NCI-H2227 (cell line): Measurements from ENCODE around the gene SEPTIN2.
"Not testable (repeated sequence)": the region's sequence is repeated elsewhere in the genome, so short reads cannot be mapped to it uniquely, and the experiment has no call there.

Source experiments
- DNase-seq: peaks from one replicate; lab custom pipeline; 2025; ENCODE audit not compliant: unreplicated experiment; lab: John Stamatoyannopoulos, UW

Gene SEPTIN2

GRCh38 chr2:241286348-241287090 lies 29.2 kb upstream of the SEPTIN2 start:
- DNase-seq: no peak

- no peak for DNase-seq
Observed at GRCh38 chr2:241288324-241288888, 27.3 kb upstream of the SEPTIN2 start.

DNA sequence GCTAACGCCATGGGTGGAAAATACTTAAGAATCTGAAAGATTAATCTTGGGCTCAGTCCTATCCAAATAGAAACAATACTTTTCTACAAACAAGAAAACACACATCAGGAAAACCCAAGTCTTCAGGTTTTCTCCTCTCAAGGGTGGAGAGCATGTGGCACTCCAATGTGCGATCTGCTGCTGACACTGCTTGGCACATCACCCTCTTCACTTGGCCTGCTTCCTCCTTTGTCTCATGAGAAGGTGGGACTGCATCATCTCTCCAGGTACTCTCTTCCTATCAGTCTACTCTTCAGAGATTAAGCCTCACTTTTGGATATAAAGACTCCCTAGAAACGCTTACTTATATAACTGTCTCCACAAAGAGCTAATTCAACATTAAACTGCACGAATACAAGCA lies 26.7 kb upstream of the SEPTIN2 start:
- DNase-seq: no peak

DNA sequence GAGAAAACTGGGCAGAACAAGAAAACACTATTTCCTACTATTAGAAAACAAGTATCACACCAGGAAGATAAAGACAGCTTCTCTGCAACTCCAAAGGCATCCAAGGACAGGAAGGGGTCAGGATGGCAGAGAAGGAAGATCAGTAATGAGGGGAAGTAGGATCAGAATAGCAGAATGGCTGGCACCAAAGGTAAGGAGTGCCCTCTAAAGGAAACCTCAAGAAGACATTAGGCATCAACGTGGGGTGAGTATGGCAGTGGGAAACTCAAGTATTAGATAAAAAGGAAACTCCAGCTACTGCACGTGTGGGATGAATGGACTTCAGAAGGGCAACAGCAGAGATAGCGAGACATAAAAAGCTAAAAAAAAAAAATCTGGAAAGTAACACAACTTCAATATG lies 26.1 kb upstream of the SEPTIN2 start:
- no peak for DNase-seq

DNA sequence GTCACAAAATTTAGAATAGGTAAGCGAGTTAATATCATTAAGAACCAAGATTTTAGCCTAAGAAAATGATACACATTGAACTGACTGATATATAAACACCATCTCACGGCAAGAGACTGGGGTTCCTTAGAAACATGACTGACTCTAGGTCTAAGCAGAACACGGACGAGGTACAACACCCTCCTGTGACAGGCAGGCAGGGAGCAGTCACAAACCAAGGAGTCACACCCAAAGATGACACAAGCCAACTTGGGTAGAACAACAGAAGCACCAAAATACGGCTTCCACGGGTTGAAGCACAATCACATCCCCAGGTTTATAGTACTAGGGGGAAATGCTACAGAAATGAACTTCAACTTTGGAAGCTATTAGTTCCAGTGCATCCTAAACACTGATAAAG lies 24.6 kb upstream of the SEPTIN2 start:
- no peak for DNase-seq

- DNase-seq: no peak
Observed at GRCh38 chr2:241291977-241292376, 23.7 kb upstream of the SEPTIN2 start.

DNA sequence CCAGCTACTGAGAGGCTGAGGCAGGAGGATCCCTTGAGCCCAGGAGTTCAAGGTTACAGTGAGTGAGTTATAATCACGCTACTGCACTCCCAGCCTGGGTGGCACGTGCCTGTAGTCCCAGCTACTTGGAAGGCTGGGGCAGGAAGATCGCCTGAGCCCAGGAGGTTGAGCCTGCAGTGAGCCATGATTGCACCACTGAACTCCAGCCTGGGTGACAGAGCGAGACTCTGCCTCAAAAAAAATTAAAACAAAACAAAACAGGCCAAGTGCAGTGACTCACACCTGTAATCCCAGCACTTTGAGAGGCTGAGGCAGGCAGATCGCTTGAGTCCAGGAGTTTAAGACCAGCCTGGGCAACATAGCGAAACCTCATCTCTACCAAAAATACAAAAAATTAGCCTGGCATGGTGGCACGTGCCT lies 22.3 kb upstream of the SEPTIN2 start:
- not testable (repeated sequence) for DNase-seq

GRCh38 chr2:241295326-241296095 lies 20.2 kb upstream of the SEPTIN2 start:
- no peak for DNase-seq

- DNase-seq: no peak
Observed at GRCh38 chr2:241296767-241297166, 19.0 kb upstream of the SEPTIN2 start.

DNA sequence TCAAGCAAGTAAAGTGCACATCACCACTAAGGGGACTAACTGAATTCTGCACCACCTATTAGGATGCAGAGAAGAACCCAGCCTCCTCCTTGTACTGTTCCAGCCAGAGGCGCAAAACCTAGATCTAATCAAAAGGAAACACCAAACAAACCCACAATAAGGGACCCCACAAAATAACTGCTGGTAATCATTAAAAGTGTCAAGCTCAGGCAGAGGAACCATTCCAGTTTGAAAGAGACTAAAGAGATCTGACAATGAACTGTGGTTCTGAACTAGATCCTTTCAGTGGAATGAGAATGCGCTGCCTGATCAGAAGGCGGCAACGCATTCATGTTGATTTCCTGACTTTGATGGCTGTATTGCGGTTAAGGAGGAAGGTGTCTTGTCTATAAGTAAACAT lies 17.1 kb upstream of the SEPTIN2 start:
- no peak for DNase-seq

GRCh38 chr2:241300000-241300399 lies 15.7 kb upstream of the SEPTIN2 start:
- DNase-seq: no peak

DNA sequence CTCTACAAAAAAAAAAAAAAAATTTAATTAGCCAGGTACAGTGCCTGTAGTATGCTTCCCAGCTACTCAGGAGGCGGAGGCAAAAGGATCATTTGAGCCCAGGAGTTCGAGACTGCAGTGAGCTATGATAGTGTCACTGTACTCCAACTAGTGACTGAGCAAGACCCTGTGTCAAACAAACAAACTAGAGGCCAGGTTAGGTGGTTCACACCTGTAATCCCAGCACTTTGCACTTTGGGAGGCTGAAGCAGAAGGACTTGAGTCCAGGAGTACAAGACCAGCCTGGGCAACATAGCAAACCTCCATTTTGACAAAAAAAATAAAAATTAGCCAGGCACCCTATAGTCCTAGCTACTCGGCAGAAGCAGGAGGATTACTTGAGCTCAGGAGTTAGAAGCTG lies 13.6 kb upstream of the SEPTIN2 start:
- DNase-seq: no peak

DNA sequence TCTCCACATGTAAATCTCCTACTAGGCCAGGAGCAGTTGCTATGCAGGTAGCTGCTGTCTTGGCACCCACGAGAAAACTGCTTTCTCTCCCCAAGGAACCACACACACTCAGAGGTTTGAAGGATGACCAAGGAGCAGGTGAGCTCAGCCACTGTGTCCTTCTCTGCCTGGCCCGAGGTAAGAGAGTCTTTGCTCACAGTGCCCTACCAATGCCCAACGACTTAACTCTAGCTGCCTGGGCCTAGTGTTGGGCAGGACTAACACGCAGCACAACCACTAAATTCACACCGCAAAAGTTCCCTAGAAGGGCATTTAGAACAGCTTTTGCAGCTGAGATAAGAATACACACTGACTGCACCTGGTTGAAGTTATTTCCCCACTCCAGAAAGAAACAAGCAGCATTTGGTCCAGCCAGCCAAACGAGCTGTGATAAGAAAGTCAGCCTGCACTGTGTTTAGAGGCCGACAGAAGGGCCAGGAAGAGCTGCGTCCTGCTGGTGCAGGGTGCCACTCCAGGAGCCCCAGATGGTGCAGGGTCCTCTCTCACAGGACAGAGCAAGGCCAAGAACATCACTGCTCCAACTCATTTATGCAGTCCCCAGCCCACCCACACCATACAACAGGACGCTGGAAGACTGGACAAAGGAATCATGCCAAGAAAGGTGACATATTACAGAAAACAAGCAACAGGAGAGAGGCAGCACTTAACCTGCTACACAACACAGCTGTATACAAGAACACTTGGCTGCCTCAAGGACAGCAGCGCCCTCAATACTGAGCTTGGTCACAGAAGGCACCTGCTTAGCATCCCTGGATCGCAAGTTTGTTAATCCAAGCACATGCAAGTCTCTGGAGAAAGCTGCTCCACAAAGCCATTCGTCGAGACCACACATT lies 12.7 kb upstream of the SEPTIN2 start:
- DNase-seq: no peak

GRCh38 chr2:241304039-241304670 lies 11.6 kb upstream of the SEPTIN2 start:
- DNase-seq: no peak

GRCh38 chr2:241307055-241307454 lies 8.7 kb upstream of the SEPTIN2 start:
- DNase-seq: no peak

DNA sequence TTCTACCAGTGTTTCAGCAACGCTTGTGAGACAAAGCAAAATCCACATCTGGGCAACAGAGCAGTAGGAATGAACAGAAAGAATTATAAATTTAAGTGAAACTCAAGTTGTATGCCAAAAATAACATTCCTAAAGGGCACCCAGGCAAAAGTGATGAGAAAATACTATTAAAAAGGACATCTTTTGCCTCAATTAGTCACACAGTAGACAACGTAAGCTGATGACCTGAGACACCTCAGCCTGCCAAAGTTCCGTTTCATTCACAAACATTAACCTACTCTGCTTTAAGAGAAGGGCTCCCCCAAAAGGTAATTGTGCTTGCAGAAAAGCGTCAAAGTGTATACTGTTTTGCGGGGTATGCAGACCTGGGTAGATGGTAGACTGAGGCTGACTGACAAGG lies 7.5 kb upstream of the SEPTIN2 start:
- no peak for DNase-seq

DNA sequence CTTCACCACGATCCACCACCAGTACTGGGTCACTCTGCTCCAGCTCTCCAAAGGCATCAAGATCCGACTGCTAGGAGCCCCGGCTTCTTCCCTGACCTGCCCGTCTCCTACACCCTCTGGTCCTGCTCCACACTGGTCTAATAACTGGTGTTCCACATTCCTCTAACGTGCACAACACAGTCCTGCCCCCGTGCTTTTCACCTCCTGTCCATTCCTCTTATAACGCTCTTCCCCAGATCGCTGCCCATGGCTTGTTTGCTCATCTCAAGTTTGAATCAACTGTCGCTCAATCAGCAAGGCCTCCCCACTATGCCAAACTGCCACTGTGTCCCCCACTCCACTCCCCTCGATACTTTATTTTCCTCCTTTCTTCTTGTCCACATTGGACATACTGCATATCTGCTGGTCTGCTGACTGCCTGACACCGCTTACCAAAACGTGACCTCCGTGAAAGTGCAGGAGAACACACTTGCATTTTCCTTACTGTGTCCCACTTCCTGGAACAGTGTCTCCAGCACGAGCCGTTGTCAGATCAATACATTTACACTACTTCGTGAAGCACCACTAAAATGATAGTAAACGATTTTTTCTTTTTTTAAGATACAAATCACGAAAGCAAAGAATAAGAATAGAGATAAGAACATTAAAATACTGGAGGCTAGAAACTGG lies 6.8 kb upstream of the SEPTIN2 start:
- no peak for DNase-seq

DNA sequence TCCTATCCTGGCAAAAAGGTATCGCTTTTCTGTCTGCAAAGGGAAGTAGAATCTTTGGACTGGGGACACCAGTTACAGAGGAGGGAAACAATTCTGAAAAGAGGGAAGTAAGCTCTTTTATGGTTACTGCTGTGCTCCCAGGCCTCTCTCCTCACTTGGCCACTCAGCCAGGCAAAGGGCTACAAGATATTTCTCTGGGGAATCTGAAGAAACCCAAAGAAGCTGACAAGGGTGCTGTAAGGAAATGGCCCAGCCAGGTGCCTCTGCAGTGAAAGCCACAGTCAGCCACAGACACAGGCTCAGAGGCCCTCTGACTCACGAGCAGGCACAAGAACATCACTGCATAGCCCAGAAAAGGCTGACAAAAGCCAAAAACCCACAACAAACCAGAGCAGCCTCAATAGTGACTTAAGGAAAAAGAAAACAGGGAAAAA lies 6.0 kb upstream of the SEPTIN2 start:
- no peak for DNase-seq

- DNase-seq: no peak
Observed at GRCh38 chr2:241310917-241311566, 4.7 kb upstream of the SEPTIN2 start.

DNA sequence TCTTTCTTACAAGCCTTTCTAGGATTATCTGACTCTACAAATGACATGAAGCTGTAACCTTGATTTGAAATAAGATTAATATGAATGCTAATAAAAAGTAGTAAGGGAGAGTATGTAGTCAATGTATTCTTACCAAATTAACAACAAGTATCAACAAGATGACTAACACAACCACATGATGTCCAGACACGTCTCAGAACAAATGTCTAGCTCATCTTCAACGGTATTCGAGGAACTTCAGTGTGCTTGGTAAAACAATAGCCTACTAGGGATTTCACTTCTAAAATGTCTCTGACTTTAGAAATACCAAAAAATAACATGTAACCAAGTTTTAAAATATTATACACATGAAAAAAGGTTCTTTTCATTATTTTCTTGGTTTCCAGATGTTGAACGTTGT lies 3.6 kb upstream of the SEPTIN2 start:
- DNase-seq: no peak
